Retinal pigment epithelial cell (primary cell): ENCODE results near the gene PARN.
"Not testable (repeated sequence)": the region's sequence is repeated elsewhere in the genome, so short reads cannot be mapped to it uniquely, and the experiment has no call there.

Source experiments
- DNase-seq: peaks from one replicate; pipeline ENCODE4 v3.0.0-alpha.2; 2010; ENCODE audit warnings: low read depth
- H3K4me3 ChIP-seq: 2 replicates; pipeline ENCODE4 v1.5.1; 2011; ENCODE audit warnings: mild to moderate bottlenecking, low read length, control low read depth, moderate library complexity
- TF ChIP-seq, protein P1 (sequence below): conservative IDR thresholded peaks from 2 replicates; pipeline ENCODE4 v1.5.1; 2011; ENCODE audit warnings: low read depth, low read length, control low read depth, inconsistent platforms

Gene PARN

GRCh38 chr16:14400978-14401710 is 228.9 kb downstream of the PARN start:
- DNase-seq, H3K4me3 ChIP-seq: not testable (repeated sequence)

GRCh38 chr16:14400285-14400977 is 229.6 kb downstream of the PARN start:
- TF ChIP-seq, protein P1, sequence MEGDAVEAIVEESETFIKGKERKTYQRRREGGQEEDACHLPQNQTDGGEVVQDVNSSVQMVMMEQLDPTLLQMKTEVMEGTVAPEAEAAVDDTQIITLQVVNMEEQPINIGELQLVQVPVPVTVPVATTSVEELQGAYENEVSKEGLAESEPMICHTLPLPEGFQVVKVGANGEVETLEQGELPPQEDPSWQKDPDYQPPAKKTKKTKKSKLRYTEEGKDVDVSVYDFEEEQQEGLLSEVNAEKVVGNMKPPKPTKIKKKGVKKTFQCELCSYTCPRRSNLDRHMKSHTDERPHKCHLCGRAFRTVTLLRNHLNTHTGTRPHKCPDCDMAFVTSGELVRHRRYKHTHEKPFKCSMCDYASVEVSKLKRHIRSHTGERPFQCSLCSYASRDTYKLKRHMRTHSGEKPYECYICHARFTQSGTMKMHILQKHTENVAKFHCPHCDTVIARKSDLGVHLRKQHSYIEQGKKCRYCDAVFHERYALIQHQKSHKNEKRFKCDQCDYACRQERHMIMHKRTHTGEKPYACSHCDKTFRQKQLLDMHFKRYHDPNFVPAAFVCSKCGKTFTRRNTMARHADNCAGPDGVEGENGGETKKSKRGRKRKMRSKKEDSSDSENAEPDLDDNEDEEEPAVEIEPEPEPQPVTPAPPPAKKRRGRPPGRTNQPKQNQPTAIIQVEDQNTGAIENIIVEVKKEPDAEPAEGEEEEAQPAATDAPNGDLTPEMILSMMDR, result no peak
- DNase-seq, result no peak
- H3K4me3 ChIP-seq, result no peak overlapping the region

- no peak for DNase-seq
- no peak overlapping the region for H3K4me3 ChIP-seq
- TF ChIP-seq, protein P1, result no peak
Observed at GRCh38 chr16:14399378-14400284, 230.4 kb downstream of the PARN start.

GRCh38 chr16:14398014-14398717 is 231.9 kb downstream of the PARN start:
- H3K4me3 ChIP-seq, result no peak overlapping the region
- no peak for DNase-seq
- TF ChIP-seq, protein P1, result no peak

- not testable (repeated sequence) for H3K4me3 ChIP-seq, DNase-seq
Observed at GRCh38 chr16:14395710-14396304, 234.3 kb downstream of the PARN start.

GRCh38 chr16:14394834-14395233 is 235.2 kb downstream of the PARN start:
- no peak for DNase-seq
- no peak overlapping the region for H3K4me3 ChIP-seq
- TF ChIP-seq, protein P1, result no peak

- TF ChIP-seq, protein P1, result no peak
- H3K4me3 ChIP-seq, result no peak overlapping the region
- no peak for DNase-seq
Observed at GRCh38 chr16:14392960-14393359, 237.1 kb downstream of the PARN start.
